ENCODE results near the gene ANXA4.

- TF ChIP-seq POLR2AphosphoS5 (IDR thresholded peaks at IDR 0.05; ENCODE audit: low read depth, low read length) (no peak), CTCF (IDR thresholded peaks at IDR 0.05) (no peak)
Observed at GRCh38 chr2:69709290-69709689, 32.6 kb upstream of the ANXA4 start.

Data from Panc1 (cell line).